Loucy (cell line): ENCODE measurements around the gene FAM98C.

ENCODE experiments used
- CTCF ChIP-seq: fragments of 200-600 bp; sonication (generic); conservative IDR thresholded peaks from 2 replicates; pipeline ENCODE4 v1.5.1; 2014; ENCODE audit warnings: mild to moderate bottlenecking, antibody characterized with exemption, low read length
- EZH2phosphoT487 ChIP-seq: fragments of 200-600 bp; IDR thresholded peaks from 2 replicates; pipeline ENCODE4 v1.6.1; 2018; ENCODE audit warnings: antibody characterized with exemption, mild to moderate bottlenecking, moderate library complexity, borderline replicate concordance

- TF ChIP-seq CTCF = no peak
- no peak for TF ChIP-seq EZH2phosphoT487
Measured at GRCh38 chr19:38453596-38453995, 50.7 kb downstream of the FAM98C start.
